Stimulated activated CD8-positive, alpha-beta memory T cell treated with anti-CD3 and anti-CD28 coated beads, Interleukin-4, amount 100 ng/mL, for 24 hours (primary cell): ENCODE measurements around the gene RNF103.
"Not testable (repeated sequence)": the region's sequence is repeated elsewhere in the genome, so short reads cannot be mapped to it uniquely, and the experiment has no call there.

Experiments
- DNase-seq: peaks from one replicate; pipeline ENCODE4 v3.0.0-alpha.2; 2020; ENCODE audit warnings: low read depth

RNF103 gene

DNA sequence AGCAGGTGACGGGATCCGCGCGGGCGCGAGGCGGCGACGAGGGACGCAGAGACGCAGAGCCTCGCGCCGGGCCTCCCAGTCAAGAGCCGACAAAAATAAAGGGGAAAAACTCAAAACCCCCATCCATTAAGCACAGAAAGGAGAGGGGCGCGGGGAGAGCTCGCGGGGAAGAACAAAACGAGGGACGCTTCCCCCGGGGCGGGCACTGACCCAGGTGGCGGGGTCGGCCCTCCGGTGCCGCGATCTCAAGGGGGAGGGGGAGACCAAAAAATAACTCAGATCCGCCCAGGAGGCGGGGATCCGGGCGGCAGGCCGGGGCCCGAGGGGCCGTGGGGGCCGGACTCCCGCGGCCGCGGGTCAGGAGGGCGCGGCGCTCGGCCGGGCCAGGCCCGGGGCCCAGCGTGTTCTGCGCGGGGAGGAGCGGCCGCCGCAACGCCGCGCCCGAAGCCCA, 597 bp downstream of the RNF103 start:
- peak; percentile 36 for DNase-seq

GRCh38 chr2:86622519-86623042, 1.1 kb downstream of the RNF103 start:
- DNase-seq, result peak; percentile 4

GRCh38 chr2:86621280-86621943, 2.3 kb downstream of the RNF103 start:
- no peak for DNase-seq

GRCh38 chr2:86617738-86618137, 5.9 kb downstream of the RNF103 start:
- no peak for DNase-seq

DNA sequence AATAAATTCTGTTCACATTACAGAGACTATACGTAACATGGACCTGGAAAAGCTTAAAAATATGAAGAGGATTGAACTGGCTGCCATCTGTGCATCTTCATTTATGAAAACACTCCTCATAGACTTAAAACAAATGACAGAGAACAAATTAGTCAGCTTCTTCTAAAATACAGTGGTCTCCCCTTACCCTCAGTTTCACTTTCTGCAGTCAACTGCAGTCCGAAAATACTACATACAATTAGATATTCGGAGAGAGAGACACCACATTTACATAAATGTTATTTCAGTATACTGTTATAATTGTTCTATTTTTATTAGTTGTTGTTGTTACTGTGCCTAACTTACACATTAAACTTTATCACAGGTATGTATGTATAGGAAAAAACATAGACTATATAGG, 6.5 kb downstream of the RNF103 start:
- DNase-seq, result no peak

- no peak for DNase-seq
Measured at GRCh38 chr2:86616502-86616901, 7.2 kb downstream of the RNF103 start.

DNA sequence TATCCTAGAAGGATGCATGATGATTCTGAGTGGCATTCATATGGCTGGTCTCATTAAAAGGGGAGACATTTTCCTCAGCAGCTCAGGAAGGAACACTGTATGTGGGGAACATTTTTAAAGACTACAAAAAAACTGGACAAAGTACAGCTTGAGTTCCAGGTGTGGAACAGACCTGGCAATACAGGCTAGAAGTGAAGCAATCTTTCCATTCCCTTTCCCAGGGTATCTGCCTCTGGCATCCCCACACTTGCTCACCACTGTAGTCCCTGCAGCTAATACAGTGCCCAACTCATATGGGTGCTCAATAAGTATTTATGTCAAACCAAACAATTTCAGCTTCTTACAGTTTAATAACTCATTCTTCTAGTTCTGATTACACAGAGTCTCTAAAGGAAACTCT, 8.1 kb downstream of the RNF103 start:
- DNase-seq, result no peak

GRCh38 chr2:86613515-86613914, 10.2 kb downstream of the RNF103 start:
- no peak for DNase-seq

- DNase-seq, result no peak
Measured at GRCh38 chr2:86610871-86611270, 12.8 kb downstream of the RNF103 start.

DNA sequence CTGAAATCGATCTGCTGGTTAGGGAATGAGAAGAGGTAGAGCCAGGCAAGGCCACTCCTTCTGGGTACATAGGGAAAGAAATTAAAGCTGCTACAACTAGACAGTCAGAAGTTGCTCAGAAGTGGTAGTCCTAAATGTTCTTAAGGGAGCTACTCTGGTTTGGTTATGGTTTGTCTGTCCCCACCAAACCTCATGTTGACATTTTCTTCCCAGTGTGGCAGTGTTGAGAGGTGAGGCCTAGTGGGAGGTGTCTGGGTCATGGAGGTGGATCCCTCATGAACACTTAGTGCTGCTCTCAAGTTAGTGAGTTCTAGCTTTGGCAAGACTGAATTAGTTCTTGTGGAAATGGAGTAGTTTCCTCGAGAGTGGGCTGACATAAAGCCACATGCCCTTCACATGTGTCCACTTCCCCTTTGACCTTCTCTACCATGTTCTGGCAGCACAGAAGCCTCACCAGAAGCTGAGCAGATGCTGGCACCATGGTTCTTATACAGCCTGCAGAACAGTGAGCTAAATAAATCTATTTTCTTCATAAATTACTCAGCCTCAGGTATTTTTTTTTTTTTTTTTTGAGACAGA, 14.7 kb downstream of the RNF103 start:
- DNase-seq, result no peak

DNA sequence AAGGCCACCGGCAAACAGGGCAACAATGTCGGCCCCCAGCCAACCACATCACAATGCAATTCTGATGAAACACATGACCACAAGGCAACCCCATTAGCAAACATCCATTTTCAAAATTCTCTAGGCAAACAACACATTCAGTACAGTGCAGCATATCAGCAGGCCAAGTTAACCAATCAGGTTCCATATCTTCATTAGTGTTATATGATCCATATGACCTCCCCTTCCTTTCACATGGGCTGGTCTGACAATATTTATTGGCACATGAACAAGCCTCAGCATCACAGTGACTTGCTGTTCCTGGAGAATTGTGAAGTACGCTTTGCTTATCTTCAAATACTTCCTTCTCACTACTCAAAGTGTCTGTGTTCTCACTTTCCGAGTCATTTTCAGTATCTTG, 19.8 kb downstream of the RNF103 start:
- no peak for DNase-seq

DNA sequence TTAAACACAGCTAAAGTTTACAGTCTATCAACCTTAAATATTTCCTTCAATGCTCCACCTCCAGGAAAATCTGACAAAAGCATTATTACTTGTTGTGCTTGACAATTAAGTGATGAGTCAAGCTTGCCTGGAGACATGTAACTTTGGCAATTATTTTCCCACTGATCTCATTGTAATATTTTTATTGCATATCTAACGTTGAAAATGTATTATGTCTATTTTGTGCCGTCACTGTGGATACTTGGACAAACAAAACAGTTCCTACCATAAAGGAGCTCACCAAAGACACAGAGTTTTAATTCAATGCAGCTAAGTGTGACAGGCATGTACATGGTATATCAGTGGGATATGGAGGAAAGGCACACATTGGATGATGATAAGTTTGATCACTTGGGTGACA, 24.7 kb downstream of the RNF103 start:
- no peak for DNase-seq

- DNase-seq, result no peak
Measured at GRCh38 chr2:86596118-86596517, 27.5 kb downstream of the RNF103 start.

DNA sequence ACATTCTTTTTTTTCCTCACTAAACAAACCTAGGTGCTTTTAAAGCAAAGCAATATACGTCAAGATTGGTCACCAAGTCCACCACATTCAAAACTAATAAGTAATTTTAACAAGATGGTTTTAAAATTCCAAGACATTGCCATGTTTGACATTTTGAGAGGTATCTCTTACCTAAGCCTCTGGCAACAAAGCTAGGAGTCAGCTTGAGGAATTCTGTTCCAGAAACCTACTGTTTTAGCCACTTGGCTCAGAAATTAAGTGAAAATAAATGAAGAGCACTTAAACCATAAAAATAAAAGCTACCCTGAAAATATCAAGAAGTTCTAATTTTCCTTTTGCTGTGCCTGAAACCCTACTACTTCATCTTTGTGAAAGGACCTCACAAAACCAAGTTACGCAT, 30.4 kb downstream of the RNF103 start:
- no peak for DNase-seq

- no peak for DNase-seq
Measured at GRCh38 chr2:86592547-86593230, 31.0 kb downstream of the RNF103 start.

GRCh38 chr2:86589701-86590100, 34.0 kb downstream of the RNF103 start:
- DNase-seq, result not testable (repeated sequence)

- DNase-seq, result no peak
Measured at GRCh38 chr2:86584151-86584913, 39.3 kb downstream of the RNF103 start.

GRCh38 chr2:86580560-86580959, 43.1 kb downstream of the RNF103 start:
- DNase-seq, result no peak

DNA sequence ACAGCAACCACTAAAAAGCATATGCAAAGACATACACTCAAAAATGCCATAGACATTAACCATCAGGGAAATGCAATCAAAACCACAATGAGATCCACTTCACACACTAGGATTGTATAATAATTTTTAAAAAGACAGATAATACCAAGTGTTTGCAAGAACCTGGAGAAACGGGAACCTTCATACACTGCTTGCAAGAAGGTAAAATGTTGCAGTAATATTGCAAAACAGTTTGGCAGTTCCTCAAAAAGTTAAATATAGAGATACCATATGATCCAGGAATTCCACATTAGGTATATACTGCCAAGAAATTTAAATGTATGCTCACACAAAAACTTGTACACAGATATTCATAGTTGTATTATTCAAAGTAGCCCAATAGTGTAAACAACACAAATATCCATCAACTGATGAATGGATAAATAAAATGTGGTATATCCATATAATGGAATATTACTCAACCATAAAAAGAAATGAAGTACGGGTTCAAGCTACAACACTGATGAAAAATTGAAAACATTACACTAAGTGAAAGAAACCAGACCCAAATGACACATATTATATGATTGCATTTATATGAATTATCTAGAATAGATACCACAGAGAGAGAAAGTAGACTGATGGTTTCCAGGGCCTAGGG, 45.7 kb downstream of the RNF103 start:
- no peak for DNase-seq

GRCh38 chr2:86570059-86570458, 53.6 kb downstream of the RNF103 start:
- no peak for DNase-seq

- DNase-seq, result no peak
Measured at GRCh38 chr2:86566821-86567190, 56.9 kb downstream of the RNF103 start.
